Tibial nerve (tissue), 4 donors: ENCODE data around the gene TAB2.

ENCODE experiments used
- EP300 ChIP-seq, 2 donors: sonication (generic); formaldehyde crosslinking; IDR thresholded peaks; one replicate each; pipeline ENCODE4 v1.6.1; 2017; ENCODE audit warnings: antibody characterized with exemption in 2 of 2, mild to moderate bottlenecking in 1 of 2
- POLR2A ChIP-seq, 2 donors: fragments of 450-650 bp; IDR thresholded peaks; one replicate each; pipeline ENCODE4 v1.6.1; 2017; ENCODE audit warnings: antibody characterized with exemption in 2 of 2, mild to moderate bottlenecking in 2 of 2, moderate library complexity in 2 of 2
- TF ChIP-seq, protein P1 (sequence below), 5 experiments: fragments of 200-600 bp in 3 of 5; fragments of 450-650 bp in 2 of 5; sonication (generic) in 3 of 5; IDR thresholded peaks; one replicate each; pipeline ENCODE4 v1.5.1; 2016 to 2019; ENCODE audit warnings: antibody characterized with exemption in 5 of 5, mild to moderate bottlenecking in 3 of 5, moderate library complexity in 2 of 5

DNA sequence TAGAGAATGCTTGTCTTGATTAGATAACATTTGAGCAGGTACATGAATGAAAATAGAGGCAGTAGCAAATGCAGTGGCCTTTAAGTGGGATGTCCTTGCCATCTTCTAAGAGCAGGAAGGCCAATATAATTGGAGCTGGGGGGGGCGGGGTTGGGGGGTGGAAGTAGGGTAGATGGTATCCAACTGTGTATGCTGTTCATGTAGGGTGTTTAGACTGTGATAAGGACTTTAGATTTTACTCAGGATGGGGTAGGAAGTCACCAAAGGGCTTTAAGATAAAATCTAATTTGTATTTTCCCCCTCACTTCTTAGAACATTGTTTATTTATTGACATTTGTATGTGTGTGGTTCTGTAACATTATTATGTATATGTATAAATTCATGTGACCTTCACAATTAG, 12.0 kb downstream of the TAB2 start:
- TF ChIP-seq POLR2A (IDR thresholded peaks at IDR 0.05) (no peak), EP300 (IDR thresholded peaks at IDR 0.05) (no peak)
- TF ChIP-seq, protein P1, sequence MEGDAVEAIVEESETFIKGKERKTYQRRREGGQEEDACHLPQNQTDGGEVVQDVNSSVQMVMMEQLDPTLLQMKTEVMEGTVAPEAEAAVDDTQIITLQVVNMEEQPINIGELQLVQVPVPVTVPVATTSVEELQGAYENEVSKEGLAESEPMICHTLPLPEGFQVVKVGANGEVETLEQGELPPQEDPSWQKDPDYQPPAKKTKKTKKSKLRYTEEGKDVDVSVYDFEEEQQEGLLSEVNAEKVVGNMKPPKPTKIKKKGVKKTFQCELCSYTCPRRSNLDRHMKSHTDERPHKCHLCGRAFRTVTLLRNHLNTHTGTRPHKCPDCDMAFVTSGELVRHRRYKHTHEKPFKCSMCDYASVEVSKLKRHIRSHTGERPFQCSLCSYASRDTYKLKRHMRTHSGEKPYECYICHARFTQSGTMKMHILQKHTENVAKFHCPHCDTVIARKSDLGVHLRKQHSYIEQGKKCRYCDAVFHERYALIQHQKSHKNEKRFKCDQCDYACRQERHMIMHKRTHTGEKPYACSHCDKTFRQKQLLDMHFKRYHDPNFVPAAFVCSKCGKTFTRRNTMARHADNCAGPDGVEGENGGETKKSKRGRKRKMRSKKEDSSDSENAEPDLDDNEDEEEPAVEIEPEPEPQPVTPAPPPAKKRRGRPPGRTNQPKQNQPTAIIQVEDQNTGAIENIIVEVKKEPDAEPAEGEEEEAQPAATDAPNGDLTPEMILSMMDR (IDR thresholded peaks at IDR 0.05), result no peak
